SK-N-SH treated with all-trans-retinoic acid at 6 μM for 48 hours (cell line): ENCODE results near the gene ATP6V0C.
"Not testable (repeated sequence)": the region's sequence is repeated elsewhere in the genome, so short reads cannot be mapped to it uniquely, and the experiment has no call there.

Experiments
- ATAC-seq: fragments of 200-7000 bp; cut with Tn5 transposase; 3 replicates; pipeline ENCODE4 v1.9.1; 2020; ENCODE audit warnings: mild to moderate bottlenecking, moderate library complexity
- BACH2 ChIP-seq: fragments of 250-450 bp; sonication (Bioruptor Pico); IDR thresholded peaks from 2 replicates; pipeline ENCODE4 v1.9.0; 2021; ENCODE audit warnings: mild to moderate bottlenecking, borderline replicate concordance
- CSDC2 ChIP-seq: fragments of 250-450 bp; sonication (Bioruptor Pico); IDR thresholded peaks from 2 replicates; pipeline ENCODE4 v1.5.0; 2020; ENCODE audit warnings: mild to moderate bottlenecking, moderate library complexity
- ESRRG ChIP-seq: fragments of 250-450 bp; sonication (Bioruptor Pico); IDR thresholded peaks from 2 replicates; pipeline ENCODE4 v1.6.1; 2021; ENCODE audit warnings: mild to moderate bottlenecking
- GLIS3 ChIP-seq: fragments of 250-450 bp; sonication (Bioruptor Pico); IDR thresholded peaks from 2 replicates; pipeline ENCODE4 v1.5.0; 2020; ENCODE audit warnings: mild to moderate bottlenecking, moderate library complexity
- ISL1 ChIP-seq: fragments of 250-450 bp; sonication (Bioruptor Pico); IDR thresholded peaks from 2 replicates; pipeline ENCODE4 v2.1.2; 2022; ENCODE audit warnings: mild to moderate bottlenecking, moderate library complexity
- PPARA ChIP-seq: fragments of 250-450 bp; sonication (Bioruptor Pico); IDR thresholded peaks from 2 replicates; pipeline ENCODE4 v1.5.0; 2020; ENCODE audit warnings: mild to moderate bottlenecking, borderline replicate concordance
- SNAI2 ChIP-seq: fragments of 250-450 bp; sonication (Bioruptor Pico); IDR thresholded peaks from 2 replicates; pipeline ENCODE4 v1.5.0; 2020; ENCODE audit warnings: mild to moderate bottlenecking, moderate library complexity
- TCF4 ChIP-seq: fragments of 250-450 bp; sonication (Bioruptor Pico); IDR thresholded peaks from 2 replicates; pipeline ENCODE4 v1.8.0; 2021; ENCODE audit warnings: mild to moderate bottlenecking, moderate library complexity, borderline replicate concordance
- TOX ChIP-seq: fragments of 250-450 bp; sonication (Bioruptor Pico); IDR thresholded peaks from 2 replicates; pipeline ENCODE4 v1.8.0; 2021; ENCODE audit warnings: mild to moderate bottlenecking, moderate library complexity, borderline replicate concordance
- ZC3H10 ChIP-seq: fragments of 250-450 bp; sonication (Bioruptor Pico); IDR thresholded peaks from 2 replicates; pipeline ENCODE4 v1.5.1; 2021; ENCODE audit warnings: mild to moderate bottlenecking, moderate library complexity
- ZFP3 ChIP-seq: fragments of 250-450 bp; sonication (Bioruptor Pico); IDR thresholded peaks from 2 replicates; pipeline ENCODE4 v1.5.0; 2020; ENCODE audit warnings: mild to moderate bottlenecking, moderate library complexity
- ZFP30 ChIP-seq: fragments of 450-650 bp; formaldehyde crosslinking; IDR thresholded peaks from 2 replicates; pipeline ENCODE4 v1.5.0; 2022; ENCODE audit warnings: mild to moderate bottlenecking, moderate library complexity
- ZNF565 ChIP-seq: fragments of 450-650 bp; formaldehyde crosslinking; conservative IDR thresholded peaks from 2 replicates; pipeline ENCODE4 v1.5.0; 2020; ENCODE audit warnings: low read depth, mild to moderate bottlenecking, moderate library complexity
- ZNF8 ChIP-seq: fragments of 450-650 bp; formaldehyde crosslinking; IDR thresholded peaks from 2 replicates; pipeline ENCODE4 v1.5.0; 2020; ENCODE audit warnings: mild to moderate bottlenecking, moderate library complexity
- TF ChIP-seq, protein P1 (sequence below): fragments of 250-450 bp; sonication (Bioruptor Pico); IDR thresholded peaks from 2 replicates; pipeline ENCODE4 v1.5.1; 2021; ENCODE audit warnings: mild to moderate bottlenecking, moderate library complexity
- TF ChIP-seq, protein P2 (sequence below): fragments of 250-450 bp; sonication (Bioruptor Pico); IDR thresholded peaks from 2 replicates; pipeline ENCODE4 v1.5.0; 2020; ENCODE audit warnings: mild to moderate bottlenecking, moderate library complexity
- TF ChIP-seq, protein P3 (sequence below): fragments of 250-450 bp; sonication (Bioruptor Pico); IDR thresholded peaks from 2 replicates; pipeline ENCODE4 v1.8.0; 2021; ENCODE audit warnings: low read depth, mild to moderate bottlenecking, moderate library complexity, borderline replicate concordance
- TF ChIP-seq, protein P4 (sequence below): fragments of 250-450 bp; sonication (Bioruptor Pico); IDR thresholded peaks from 2 replicates; pipeline ENCODE4 v1.5.1; 2020; ENCODE audit warnings: low read depth, mild to moderate bottlenecking, moderate library complexity

ATP6V0C gene

DNA sequence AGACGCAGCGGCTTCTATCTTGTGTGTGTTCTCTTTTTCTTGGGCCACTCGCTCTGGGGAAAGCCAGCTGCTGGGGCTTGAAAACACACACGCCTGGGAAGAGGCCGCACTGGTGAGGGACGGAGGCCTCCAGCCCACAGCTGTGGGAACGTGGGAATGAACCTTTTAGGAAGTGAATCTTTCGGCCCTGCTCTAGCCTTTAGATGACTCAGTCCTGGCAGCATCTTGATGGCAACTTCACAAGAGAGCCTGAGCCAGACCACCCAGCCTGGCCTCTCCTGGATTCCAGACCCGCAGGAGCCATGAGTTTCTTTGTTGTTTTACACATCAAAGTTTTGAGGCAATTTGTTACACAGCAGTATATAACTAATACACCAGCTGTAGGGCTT, 21.9 kb downstream of the ATP6V0C start:
- TF ChIP-seq ZNF565 (CRISPR knock-in tag) (no peak), ISL1 (CRISPR knock-in tag) (no peak), ZNF8 (CRISPR knock-in tag) (no peak), TCF4 (CRISPR knock-in tag) (no peak), ESRRG (CRISPR knock-in tag) (no peak), PPARA (no peak), SNAI2 (CRISPR knock-in tag) (no peak), BACH2 (CRISPR knock-in tag) (no peak), CSDC2 (no peak), TOX (no peak), ZFP3 (CRISPR knock-in tag) (no peak), GLIS3 (no peak)
- TF ChIP-seq, protein P1, sequence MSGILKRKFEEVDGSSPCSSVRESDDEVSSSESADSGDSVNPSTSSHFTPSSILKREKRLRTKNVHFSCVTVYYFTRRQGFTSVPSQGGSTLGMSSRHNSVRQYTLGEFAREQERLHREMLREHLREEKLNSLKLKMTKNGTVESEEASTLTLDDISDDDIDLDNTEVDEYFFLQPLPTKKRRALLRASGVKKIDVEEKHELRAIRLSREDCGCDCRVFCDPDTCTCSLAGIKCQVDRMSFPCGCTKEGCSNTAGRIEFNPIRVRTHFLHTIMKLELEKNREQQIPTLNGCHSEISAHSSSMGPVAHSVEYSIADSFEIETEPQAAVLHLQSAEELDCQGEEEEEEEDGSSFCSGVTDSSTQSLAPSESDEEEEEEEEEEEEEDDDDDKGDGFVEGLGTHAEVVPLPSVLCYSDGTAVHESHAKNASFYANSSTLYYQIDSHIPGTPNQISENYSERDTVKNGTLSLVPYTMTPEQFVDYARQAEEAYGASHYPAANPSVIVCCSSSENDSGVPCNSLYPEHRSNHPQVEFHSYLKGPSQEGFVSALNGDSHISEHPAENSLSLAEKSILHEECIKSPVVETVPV (CRISPR knock-in tag): no peak
- TF ChIP-seq, protein P2, sequence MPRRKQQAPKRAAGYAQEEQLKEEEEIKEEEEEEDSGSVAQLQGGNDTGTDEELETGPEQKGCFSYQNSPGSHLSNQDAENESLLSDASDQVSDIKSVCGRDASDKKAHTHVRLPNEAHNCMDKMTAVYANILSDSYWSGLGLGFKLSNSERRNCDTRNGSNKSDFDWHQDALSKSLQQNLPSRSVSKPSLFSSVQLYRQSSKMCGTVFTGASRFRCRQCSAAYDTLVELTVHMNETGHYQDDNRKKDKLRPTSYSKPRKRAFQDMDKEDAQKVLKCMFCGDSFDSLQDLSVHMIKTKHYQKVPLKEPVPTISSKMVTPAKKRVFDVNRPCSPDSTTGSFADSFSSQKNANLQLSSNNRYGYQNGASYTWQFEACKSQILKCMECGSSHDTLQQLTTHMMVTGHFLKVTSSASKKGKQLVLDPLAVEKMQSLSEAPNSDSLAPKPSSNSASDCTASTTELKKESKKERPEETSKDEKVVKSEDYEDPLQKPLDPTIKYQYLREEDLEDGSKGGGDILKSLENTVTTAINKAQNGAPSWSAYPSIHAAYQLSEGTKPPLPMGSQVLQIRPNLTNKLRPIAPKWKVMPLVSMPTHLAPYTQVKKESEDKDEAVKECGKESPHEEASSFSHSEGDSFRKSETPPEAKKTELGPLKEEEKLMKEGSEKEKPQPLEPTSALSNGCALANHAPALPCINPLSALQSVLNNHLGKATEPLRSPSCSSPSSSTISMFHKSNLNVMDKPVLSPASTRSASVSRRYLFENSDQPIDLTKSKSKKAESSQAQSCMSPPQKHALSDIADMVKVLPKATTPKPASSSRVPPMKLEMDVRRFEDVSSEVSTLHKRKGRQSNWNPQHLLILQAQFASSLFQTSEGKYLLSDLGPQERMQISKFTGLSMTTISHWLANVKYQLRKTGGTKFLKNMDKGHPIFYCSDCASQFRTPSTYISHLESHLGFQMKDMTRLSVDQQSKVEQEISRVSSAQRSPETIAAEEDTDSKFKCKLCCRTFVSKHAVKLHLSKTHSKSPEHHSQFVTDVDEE (CRISPR knock-in tag): no peak
- TF ChIP-seq, protein P3, sequence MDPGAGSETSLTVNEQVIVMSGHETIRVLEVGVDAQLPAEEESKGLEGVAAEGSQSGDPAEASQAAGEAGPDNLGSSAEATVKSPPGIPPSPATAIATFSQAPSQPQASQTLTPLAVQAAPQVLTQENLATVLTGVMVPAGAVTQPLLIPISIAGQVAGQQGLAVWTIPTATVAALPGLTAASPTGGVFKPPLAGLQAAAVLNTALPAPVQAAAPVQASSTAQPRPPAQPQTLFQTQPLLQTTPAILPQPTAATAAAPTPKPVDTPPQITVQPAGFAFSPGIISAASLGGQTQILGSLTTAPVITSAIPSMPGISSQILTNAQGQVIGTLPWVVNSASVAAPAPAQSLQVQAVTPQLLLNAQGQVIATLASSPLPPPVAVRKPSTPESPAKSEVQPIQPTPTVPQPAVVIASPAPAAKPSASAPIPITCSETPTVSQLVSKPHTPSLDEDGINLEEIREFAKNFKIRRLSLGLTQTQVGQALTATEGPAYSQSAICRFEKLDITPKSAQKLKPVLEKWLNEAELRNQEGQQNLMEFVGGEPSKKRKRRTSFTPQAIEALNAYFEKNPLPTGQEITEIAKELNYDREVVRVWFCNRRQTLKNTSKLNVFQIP (CRISPR knock-in tag): no peak
- TF ChIP-seq, protein P4, sequence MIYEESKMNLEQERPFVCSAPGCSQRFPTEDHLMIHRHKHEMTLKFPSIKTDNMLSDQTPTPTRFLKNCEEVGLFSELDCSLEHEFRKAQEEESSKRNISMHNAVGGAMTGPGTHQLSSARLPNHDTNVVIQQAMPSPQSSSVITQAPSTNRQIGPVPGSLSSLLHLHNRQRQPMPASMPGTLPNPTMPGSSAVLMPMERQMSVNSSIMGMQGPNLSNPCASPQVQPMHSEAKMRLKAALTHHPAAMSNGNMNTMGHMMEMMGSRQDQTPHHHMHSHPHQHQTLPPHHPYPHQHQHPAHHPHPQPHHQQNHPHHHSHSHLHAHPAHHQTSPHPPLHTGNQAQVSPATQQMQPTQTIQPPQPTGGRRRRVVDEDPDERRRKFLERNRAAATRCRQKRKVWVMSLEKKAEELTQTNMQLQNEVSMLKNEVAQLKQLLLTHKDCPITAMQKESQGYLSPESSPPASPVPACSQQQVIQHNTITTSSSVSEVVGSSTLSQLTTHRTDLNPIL: no peak
- no peak for ATAC-seq

DNA sequence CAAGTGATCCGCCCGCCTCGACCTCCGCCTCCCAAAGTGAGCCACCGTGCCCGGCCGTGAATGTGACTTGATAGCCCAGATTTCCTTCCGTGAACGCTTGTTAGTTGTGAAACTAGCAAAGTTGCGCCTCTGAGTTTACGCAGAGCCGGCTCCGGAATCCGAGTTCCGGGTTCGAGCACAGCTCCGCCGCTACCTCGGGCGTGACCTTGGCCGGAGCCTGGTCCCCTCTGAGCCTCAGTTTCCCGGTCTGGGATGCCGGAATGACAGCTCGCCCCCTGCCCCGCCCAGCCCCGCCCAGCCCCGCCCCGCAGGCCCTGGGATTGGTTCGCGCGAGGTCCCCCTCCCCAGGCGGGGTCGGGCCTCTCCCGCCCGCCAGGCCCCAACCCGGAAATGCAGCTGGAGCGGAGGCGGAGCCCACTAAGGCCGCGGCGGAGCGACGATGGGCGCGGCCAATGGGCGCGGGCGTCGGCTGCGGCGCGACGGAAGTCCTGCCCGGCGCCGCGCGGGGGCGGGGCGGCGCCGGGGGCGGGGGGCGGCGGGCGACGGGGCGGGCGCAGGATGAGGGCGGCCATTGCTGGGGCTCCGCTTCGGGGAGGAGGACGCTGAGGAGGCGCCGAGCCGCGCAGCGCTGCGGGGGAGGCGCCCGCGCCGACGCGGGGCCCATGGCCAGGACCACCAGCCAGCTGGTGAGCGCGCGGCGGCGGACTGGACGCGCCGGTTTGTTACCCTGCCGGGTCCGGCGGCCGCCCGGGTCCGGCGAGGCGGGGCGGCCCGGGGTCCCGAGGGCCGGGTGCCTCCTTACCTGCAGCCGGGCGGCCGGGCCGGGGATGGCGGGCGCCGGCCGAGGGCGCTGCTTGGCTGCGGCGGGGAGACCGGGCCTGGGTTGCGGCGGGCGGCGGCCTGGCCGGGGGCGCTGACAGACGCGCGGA, 24.0 kb downstream of the ATP6V0C start, which contains the start of gene PDPK1:
Gene PDPK1, plus strand, starts transcription at position 571 of the 929 bp plus-strand sequence. Its CDS starts 92 bp downstream, at position 663.
- TF ChIP-seq TOX (no peak), PPARA (no peak), CSDC2 (no peak), ZC3H10 (CRISPR knock-in tag) (no peak), BACH2 (CRISPR knock-in tag) (no peak), ZNF8 (CRISPR knock-in tag) (no peak), ZFP30 (CRISPR knock-in tag) (no peak), ESRRG (CRISPR knock-in tag) (no peak), ISL1 (CRISPR knock-in tag) (no peak)
- TF ChIP-seq, protein P2 (CRISPR knock-in tag): no peak
- ATAC-seq: peak; percentile 90

DNA sequence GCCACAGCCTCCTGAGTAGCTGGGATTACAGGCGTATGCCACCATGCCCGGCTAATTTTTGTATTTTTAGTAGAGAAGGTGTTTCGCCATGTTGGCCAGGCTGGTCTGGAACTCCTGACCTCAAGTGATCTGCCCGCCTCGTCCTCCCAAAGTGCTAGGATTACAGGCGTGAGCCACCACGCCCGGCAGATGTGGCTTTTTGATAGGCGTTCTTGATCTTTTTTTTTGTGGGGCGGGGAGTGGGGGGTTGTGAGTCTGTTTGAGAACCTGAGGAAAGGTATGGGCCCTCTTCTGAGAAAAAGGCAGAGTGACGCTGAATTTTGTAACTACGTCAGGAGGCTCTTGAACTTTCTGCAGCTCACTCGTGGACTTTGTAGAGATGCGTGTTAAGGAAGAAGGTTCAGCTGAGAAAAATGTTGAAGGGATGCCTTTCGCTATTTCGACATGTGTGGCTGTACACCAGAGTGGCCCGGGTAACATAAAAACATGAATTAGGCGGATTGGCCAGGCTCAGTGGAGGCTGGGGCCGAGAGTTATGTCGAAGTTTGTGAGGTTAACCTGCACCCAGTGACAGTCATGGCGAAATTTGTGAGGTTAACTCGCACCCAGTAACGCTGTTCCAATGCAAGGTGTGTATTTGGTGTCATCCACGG, 25.6 kb downstream of the ATP6V0C start:
- ATAC-seq: not testable (repeated sequence)

DNA sequence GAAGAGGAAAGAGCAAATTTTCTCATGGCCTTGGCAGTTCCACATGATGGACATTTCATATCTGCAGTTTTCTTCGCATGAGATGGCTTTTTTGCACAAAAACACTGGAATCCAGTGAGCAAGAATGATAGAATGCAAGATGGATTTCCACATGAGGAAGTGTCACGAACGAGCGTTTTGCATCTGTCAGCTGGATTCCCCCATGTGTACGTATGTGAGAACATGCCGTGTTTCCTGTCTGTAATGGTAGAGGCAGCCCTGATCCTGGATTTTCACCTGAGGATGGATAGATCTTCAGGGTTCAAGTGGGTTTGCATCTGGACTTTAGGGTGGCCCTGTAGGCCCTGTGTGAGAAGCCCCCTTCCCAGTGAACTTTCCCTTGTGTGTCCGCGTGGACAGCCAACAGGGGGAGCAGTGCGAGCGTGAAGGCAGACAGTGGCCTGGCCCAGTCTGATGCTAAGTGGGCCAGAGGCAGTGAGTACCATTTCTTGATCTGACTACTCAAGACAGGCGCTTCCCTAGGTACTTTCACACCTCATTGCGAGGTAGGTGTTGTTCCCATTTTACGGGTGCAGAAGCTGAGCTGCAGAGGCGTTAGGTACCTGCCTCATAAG, 26.2 kb downstream of the ATP6V0C start:
- ATAC-seq: not testable (repeated sequence)

DNA sequence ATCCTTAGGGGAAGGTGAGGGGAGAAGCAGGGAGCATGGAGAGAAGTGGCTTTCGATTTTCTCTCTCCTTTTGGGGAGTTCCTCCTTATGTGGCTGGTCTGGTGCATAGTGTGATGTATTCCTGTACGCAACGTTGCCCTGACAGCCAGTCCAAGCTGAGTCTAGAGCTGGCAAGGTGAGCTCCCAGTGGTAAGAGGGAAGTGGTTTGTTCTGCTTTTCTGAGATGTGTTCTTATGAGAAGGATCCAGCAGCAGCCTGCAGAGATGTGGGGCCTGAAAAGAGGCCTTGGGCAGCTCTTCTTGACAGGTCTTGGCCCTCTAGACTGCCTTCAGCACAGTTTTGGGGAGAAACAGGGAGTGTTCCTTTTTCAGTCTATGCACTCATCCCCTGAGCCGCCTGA, 27.2 kb downstream of the ATP6V0C start:
- not testable (repeated sequence) for ATAC-seq

DNA sequence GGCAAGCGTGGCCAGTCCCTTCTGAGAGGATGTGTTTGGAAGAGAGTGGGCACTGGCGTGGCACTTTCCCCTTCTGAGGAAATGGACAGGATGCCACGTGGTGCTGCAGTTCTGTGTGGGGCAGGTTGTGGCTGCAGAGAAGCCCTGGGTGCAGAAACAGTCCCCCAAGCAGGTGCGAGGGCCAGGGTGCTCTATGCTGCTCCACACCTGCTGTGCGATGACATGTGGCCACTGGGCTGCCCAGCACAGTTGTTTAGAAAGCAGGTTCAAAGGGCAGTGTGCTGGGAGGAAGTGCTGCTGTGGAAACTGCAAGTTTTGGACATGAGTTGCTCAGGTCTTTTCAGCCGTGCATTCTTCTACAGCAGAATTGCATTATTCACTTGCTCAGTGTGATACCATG, 27.7 kb downstream of the ATP6V0C start:
- ATAC-seq: not testable (repeated sequence)

DNA sequence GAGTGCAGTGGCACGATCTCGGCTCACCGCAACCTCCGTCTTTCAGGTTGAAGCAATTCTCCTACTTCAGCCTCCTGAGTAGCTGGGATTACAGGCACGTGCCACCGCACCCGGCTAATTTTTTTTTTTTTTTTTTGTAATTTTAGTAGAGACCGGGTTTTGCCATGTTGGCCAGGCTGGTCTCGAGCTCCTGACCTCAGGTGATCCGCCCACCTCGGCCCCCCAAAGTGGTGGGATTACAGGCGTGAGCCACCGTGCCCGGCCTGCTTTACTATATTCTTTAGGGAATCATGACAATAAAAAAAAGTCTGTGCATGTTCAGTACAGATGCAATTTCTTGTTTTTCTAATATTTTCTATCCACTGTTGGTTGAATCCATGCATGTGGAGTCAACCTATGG, 30.0 kb downstream of the ATP6V0C start:
- ATAC-seq: not testable (repeated sequence)
